GM18868 (cell line): ENCODE measurements around the gene AGAP2.
"Not testable (repeated sequence)": the region's sequence is repeated elsewhere in the genome, so short reads cannot be mapped to it uniquely, and the experiment has no call there.

Experiments used
- ATAC-seq: cut with Tn5 transposase; IDR thresholded peaks from one replicate; pipeline ENCODE4 v1.9.1; 2021; ENCODE audit warnings: mild to moderate bottlenecking, moderate library complexity; ENCODE audit not compliant: unreplicated experiment

AGAP2 gene

GRCh38 chr12:57738661-57739237 is at the start of gene AGAP2:
AGAP2 (minus strand) TSS chr12:57738742; CDS start chr12:57738246, 496 bp downstream.
- ATAC-seq: no peak

GRCh38 chr12:57783861-57784260 is 45.3 kb upstream of the AGAP2 start:
- ATAC-seq: no peak

- ATAC-seq: no peak
These were observed 44.9 kb upstream of the AGAP2 start for GRCh38 chr12:57783466-57783801.

GRCh38 chr12:57782608-57783465 is 44.3 kb upstream of the AGAP2 start, which contains the start of gene TSFM:
TSFM (plus strand) TSS chr12:57782787; CDS start chr12:57782802, 15 bp downstream.
- ATAC-seq: peak; percentile 84

- peak; percentile 13 for ATAC-seq
These were observed 43.7 kb upstream of the AGAP2 start for GRCh38 chr12:57782243-57782607.

- ATAC-seq: no peak
These were observed 43.3 kb upstream of the AGAP2 start for GRCh38 chr12:57781801-57782200.

GRCh38 chr12:57781244-57781643 is 42.7 kb upstream of the AGAP2 start:
- ATAC-seq: no peak

- no peak for ATAC-seq
These were observed 41.8 kb upstream of the AGAP2 start for GRCh38 chr12:57780284-57780897.

- ATAC-seq: no peak
These were observed 41.2 kb upstream of the AGAP2 start for GRCh38 chr12:57779736-57780135.

GRCh38 chr12:57777911-57778310 is 39.4 kb upstream of the AGAP2 start:
- ATAC-seq: no peak

GRCh38 chr12:57777367-57777766 is 38.8 kb upstream of the AGAP2 start:
- ATAC-seq: no peak

- ATAC-seq: no peak
These were observed 37.7 kb upstream of the AGAP2 start for GRCh38 chr12:57776247-57776587.

- no peak for ATAC-seq
These were observed 37.2 kb upstream of the AGAP2 start for GRCh38 chr12:57775563-57776246.

- no peak for ATAC-seq
These were observed 36.5 kb upstream of the AGAP2 start for GRCh38 chr12:57775044-57775443.

- not testable (repeated sequence) for ATAC-seq
These were observed 36.1 kb upstream of the AGAP2 start for GRCh38 chr12:57774634-57775033.

GRCh38 chr12:57772429-57773322 is 34.1 kb upstream of the AGAP2 start, which contains the start of gene EEF1AKMT3:
EEF1AKMT3 (plus strand) TSS chr12:57772614; CDS start chr12:57772725, 111 bp downstream.
- ATAC-seq: peak; percentile 27

GRCh38 chr12:57771873-57772428 is 33.4 kb upstream of the AGAP2 start, which contains the start of gene METTL1:
METTL1 (minus strand) TSS chr12:57772105; CDS start chr12:57772083, 22 bp downstream.
- ATAC-seq: peak; percentile 83

- peak; percentile 80 for ATAC-seq
These were observed 32.8 kb upstream of the AGAP2 start for GRCh38 chr12:57771236-57771872.

GRCh38 chr12:57770734-57771133 is 32.2 kb upstream of the AGAP2 start:
- ATAC-seq: no peak
